HG03378 (cell line): ENCODE results near the gene EFCAB11.

Experiments used
- ATAC-seq: cut with Tn5 transposase; IDR thresholded peaks from one replicate; pipeline ENCODE4 v1.9.1; 2021; ENCODE audit warnings: mild to moderate bottlenecking, moderate library complexity; ENCODE audit not compliant: unreplicated experiment

EFCAB11 gene

DNA sequence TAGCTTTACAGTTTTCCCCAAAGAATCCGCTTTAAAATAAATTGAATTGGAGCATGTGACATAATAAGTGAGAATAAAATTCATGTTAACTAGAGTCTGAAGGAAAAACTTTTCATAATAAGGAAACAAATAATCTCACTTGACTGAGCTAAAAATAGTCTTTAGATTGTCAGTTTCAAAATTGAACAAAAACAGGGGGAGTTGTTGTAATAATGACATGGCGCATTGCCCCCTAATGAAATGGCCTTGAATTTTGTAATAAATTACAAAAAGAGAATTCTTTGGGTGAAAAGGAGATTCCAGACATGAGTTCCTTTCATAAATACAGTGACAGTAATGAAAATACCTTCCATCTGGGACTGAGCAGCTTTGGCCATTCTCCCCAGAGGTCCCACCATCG lies 178.6 kb downstream of the EFCAB11 start:
- ATAC-seq: no peak

DNA sequence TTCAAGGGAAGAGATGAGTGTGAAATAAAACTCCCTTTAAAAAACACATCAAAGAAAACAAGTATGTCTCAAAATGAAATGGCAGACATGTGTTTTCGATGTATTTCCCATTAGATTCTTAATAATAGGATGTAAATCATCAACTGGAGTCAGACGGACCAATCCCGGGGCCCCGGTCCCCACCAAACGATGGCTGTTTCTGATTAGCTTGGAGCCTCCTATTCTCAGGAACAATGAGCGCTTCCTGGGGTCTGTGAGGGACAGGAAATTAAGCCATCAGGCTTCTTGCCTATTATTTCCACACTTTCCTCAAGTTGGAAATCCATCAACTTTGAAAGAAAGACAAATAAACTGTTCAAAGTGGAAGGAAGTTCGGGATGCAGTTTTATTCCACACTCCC lies 179.4 kb downstream of the EFCAB11 start:
- no peak for ATAC-seq

DNA sequence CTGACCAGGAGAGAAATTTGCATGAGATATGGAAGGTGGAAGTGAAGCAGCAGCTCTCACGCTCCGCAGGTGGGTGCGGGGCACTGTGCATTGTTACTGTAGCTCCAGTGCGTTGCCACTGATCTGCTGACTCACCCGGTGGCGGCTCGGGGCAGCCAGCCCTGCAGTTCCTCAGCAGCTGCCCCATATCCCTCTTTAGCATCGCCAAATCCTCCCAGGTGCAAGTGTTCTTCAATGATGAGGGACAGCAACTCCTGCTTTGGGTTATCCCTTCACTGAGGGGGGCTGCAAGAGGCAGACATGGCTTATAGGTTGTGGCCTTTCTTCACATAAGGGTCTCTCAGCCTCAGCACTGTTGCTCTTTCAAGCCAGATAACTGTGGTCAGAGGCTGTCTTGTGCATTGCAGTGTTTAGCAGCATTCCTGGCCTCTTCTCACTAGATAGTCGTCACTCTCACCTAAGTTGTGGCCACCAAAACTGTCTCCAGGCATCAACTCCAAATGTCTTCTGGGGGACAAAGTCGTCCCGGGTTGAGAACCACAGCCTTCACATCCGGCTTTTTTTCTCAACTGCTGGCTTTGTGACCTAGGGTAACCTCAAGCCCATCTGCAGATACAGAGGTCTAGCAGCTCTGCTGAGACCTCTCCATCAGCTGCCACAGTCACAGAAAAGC lies 180.8 kb downstream of the EFCAB11 start:
- peak; percentile 81 for ATAC-seq

DNA sequence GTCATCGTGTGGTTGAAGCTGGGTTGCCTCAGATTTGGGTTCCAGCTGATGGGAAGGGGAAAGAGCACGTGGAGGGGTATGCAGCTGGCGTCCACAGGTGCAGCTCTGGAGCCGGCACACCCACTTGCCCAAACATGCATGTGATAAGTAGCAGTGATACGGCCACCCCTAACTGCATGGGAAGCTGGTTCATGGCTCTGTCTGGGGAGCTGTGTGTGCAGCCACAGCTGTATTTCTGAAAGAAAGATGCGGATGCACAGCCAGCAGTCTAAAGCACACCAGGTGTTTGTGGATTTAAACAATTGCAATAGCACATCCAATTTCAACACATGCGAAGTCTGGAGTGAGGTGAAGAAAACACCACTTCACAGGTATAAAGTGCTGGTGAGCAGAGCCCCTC lies 181.4 kb downstream of the EFCAB11 start:
- peak; percentile 12 for ATAC-seq

DNA sequence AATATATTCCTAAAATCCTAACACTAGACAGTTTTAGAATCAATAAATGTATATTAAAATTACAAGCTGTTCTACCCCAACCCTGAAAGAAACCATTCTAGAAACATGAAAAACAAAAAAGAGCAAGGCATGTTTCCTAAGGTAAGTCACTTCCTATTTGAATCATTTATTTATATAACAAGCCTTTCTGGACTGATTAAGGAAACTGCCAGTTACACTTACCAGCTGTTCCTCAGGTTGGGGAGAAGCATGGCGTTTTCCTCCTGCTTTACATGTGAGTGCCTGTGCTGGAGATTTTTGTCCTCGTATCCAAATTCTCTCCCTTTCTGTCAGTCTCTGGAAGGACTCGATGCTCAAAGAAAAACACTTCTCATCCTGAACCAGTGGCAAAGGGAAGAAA lies 183.3 kb downstream of the EFCAB11 start:
- ATAC-seq: no peak

DNA sequence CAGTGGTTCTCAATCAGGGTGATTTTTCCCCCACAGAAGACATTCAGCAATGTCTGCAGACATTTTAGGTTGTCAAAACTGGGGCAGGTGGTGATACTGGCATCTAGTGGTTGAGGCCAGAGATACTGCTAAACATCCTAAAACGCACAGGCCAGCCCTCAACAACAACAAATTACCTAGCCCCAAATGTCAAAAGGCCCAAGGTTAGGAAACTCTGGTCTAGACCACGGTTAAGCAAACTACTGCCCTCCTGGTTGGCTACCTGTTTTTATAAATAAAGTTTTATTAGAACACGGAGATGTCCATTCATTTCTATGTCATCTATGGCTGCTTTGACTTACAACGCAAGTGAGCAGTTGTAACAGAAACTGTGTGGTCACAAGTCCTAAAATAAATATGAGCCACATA lies 186.7 kb downstream of the EFCAB11 start:
- ATAC-seq: peak; percentile 82

DNA sequence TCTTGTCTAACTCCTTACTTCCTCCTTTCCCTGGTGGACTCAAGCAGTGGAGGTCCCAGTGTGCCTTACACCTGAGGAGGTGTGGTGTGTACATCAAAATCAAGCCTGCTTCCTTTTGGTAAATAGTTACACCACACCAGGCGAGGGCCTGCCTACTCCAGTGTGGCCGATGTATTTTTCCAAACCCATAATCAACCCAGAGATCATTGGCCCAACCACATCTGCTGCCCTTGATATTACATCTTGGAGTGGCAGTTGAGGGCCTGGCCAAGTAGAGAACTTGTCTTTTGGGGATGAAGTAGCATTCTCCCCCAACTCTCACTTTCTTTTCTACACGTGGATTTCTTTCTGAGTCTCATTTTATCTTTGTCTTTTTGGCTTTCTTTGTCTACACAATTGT lies 187.4 kb downstream of the EFCAB11 start:
- ATAC-seq: no peak

DNA sequence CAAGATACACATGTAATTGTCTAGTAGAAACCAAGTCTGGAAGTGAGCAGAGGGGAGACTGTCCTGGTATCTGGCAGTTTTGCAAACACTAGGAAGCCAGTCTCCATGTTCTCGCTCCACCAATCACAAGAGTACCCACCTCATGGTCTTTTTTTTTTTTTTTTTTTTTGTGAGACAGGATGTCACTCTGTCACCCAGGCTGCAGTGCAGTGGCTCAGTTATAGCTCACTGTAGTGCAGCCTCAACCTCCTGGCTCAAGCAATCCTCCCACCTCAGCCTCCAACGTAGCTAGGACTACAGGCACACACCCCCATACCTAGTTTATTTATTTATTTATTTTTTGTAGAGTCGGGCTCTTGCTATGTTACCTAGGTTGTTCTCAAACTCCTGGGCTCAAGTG lies 189.2 kb downstream of the EFCAB11 start:
- no peak for ATAC-seq

DNA sequence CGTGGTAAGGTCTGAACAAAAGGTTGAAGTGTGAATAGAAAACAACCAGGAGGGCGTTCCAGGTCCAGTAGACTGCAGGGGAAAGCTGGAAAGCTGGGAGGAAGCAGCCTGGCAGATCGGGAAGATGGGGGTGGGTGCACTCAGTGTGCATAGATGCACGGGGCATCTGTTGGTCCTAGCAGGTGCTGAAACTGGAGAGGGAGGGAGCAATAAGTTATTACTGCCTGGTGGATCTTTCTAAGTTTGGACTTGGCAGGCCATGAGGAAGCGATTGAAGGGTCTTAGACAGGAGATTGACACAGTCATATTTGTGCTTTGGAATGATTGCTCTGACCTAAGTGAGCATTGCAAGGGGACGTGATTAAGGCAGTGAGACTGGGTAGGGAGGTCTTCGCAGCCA lies 194.4 kb downstream of the EFCAB11 start:
- no peak for ATAC-seq

DNA sequence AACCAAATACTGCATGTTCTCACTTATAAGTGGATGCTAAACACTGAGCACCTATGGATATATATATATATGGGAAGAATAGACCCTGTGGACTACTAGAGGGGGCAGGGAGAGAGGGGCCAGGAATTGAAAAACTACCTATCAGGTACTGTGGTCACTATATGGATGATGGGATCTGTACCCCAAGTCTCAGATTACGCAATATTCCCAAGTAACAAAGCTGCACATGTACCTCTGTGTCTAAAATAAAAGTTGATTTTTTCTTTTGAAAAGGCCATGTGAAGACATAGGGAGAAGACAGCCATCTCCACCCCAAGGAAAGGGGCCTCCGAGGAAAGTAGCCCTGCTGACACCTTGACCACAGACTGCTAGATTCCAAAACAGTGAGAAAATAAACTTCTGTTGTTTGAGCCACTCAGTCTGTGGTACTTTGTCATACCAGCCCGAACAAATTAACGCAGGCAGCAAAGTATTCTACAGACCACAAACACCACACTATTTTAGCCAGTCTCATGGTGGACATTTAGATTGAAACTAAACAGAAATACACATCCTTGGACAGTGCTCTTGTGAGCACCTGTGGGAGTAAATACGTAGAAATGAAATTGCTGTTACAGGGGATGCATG lies 197.1 kb downstream of the EFCAB11 start:
- no peak for ATAC-seq

DNA sequence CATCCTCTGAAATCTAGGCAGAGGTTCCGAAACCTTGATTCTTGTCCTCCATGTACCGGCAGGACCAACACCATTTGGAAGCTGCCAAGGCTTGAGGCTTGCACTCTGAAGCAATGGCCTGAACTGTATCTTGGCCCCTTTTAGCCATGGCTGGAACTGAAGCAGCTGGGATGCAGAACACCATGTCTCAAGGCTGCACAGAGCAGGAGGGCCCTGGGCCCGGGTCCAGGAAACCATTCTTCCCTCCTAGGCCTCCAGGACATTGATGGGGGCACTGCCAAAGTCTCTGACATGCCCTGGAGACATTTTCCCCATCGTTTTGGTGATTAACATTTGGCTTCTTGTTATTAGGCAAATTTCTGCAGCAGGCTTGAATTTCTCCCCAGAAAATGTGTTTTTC lies 198.7 kb downstream of the EFCAB11 start:
- no peak for ATAC-seq

DNA sequence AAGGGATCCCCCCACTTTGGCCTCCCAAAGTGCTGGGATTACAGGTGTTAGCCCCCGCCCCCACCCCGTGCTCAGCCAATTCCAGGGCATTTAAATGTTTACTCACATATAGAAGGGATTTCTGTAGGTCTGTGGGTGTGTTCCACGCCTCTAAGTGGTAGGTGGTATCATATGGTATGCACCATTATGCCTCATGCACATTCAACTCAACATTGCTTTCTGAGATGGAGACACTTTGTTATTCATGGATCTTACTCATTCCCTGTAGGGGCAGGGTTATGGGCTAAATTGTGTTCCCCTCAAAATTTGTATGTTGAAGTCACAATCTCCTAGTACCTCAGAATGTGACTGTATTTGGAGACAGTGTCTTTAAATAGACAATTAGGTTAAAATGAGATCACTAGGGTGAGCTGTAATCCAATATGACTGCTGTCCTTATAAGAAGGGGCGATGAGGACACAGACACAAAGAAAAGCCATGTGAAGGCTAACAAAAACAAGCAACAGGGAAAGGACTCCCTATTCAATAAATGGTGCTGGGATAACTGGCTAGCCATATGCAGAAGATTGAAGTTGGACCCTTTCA lies 200.6 kb downstream of the EFCAB11 start:
- ATAC-seq: no peak

DNA sequence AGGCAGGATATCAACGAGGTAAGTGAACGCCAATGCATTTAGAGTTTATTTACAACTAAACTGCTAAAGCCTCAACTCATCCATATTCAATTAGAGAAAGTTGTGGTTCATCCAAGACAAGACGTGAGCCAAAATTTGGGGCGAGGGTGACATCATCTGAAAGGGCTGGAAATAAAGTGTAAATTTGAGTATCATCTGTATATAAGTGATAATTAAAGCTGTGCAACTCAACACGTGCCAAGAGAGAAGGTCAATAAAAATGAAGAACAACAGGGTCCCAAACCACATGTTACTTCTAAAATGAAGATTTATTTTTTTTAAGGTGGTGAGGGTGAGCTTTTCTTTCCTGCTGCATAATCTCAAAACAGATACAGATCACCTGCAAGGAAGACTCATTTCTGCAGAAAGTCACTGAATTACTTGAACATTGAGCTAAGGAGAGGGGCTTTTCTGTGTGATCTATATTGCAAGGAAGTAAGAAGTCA lies 203.6 kb downstream of the EFCAB11 start:
- ATAC-seq: no peak

DNA sequence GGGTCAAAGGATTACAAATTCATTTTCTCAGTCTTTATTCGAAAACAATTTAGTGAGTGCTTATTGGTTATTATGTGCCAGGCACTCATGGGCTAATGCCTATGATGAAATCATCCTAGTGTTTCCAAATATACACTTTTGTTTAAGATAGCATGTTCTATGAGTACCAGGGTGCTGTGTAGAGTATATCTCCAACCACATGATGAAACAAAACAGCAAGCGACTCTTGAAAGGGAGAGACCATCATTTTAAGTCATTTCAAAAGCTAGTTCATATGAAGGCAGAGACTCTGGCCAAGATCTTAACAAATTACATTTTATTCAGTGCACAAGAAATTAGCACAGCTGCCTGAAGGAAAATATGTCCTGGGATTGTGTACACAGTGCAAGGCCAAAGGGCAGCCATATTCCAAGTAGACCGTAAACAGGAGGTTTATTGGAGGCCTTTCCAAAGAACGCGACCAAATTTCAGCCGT lies 204.2 kb downstream of the EFCAB11 start:
- ATAC-seq: no peak

DNA sequence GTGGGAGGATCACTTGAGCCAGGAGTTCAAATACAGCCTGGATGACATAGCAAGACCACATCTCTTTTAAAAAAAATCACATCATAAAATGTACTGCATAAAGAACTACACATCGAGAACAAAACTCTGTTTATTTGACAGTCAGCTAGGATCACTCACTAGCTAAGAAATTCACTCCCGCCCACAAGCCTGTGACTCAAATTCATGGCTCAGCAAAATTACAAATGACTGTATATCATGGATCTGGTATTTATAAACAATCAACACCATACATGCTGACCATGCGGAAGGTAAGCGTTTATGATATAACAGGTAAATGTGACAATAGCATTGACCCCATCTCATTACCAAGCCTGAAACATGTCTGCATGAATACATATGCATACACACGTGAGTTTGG lies 206.5 kb downstream of the EFCAB11 start:
- no peak for ATAC-seq

DNA sequence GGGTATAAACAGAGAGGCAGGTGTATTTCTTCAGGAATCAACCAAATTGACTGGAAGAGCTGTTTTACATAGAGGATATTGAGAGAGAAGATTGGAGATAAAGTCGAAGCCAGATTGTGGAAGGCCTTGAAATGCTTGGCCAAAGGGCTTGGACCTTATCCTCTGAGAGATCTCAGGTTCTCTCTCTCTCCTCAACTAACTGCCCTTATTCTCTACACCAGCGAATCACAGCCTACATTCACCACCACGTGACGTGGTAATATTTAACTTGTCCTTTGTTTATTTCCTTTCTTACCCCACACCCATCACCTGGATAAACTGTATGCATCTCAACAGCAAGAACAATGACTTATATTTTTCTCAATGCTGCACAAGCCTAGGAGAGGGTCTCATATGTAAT lies 207.4 kb downstream of the EFCAB11 start:
- ATAC-seq: no peak

DNA sequence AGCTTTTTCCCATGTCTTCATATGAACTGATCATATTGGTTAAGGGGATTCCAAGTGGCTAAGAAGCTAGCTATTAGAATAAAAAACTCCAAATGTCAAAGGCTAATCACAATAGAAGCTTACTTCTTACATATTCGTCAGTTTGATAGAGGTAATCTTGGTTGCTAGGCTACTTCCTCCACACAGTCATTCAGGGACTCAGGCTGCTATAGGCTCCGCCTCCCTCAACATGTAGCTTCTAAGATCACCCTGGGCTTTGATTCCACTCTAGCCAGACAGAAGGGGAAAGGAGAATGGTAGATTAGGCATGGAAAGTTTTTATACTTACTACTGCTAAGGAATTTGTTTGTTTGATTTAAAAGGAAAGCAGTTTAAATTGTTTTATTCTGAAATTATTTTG lies 207.9 kb downstream of the EFCAB11 start:
- no peak for ATAC-seq

DNA sequence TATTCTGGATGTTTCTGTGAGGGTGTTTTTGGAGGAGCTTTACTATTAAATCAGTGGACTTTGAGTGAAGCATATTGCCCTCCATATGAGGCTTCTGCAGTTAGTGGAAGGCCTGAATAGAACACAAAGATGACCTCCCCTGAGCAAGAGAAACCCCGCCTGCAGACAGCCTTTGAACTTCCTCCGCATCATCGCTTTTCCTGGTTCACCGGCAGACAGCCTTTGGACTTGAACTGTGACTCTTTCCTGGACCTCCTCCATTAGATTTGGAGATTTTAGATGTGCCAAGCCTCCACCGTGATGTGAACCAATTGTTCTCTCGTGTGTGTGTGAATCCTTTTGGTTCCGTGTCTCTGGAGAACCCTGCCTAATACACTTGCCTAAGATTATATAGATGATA lies 208.4 kb downstream of the EFCAB11 start:
- ATAC-seq: no peak
